SW 1271 (cell line): ENCODE measurements around the gene DUSP2.

Source experiments
- DNase-seq, 2 experiments: peaks; one replicate each; lab custom pipeline; 2025; lab: John Stamatoyannopoulos, UW

Gene DUSP2

GRCh38 chr2:96114903-96115581 is 30.2 kb downstream of the DUSP2 start:
- no peak for DNase-seq

- no peak for DNase-seq
Measured at GRCh38 chr2:96114546-96114902, 30.7 kb downstream of the DUSP2 start.

- DNase-seq, result no peak
Measured at GRCh38 chr2:96113951-96114350, 31.3 kb downstream of the DUSP2 start.

DNA sequence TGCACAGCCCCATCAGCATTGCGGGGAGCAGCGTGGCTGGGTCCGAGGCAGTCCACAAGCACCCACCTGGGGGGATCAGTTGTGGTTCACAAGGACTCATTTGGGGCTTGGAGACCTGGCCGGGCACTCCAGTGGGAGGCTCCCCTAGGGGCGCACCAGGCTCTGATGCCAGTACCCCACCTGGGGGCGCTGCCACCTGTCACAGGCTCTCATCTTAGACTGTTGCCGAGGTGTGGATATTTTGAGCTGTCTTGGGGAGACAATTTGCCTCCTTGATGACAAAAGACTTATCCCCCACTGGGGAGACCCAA is 31.9 kb downstream of the DUSP2 start:
- DNase-seq, result no peak

- no peak for DNase-seq
Measured at GRCh38 chr2:96112501-96113366, 32.5 kb downstream of the DUSP2 start.

DNA sequence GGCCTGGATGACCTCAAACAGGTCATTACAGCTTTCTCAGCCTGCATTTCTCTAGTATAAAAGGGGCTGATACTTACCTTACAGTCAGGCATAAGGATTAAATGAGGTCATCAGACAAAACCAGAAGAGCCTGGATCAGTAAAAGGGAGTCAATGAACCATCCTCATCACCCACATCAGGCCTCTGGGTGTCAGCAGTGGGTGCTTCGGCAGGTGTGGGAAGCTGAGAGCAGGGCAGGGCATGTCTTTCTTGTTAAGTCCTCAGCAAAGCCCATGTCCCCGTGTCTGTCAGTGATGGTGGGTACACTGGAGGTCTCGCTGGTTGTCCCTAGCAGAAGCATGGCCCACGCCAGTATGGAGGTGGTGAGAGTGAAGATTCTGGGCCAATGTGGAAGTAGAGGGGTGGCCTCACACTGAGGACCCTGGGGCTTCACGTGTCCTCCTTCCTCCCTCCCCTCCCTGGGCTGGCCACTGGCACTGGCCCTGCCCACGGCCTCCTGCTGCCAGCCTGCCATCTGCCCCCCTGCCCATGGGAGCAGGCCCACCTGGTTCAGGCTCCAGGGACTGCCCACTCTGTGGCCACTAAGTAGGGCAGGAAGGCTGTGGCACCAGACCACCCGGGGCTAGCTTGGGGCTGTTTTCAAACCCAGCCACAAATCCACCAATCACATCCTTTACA is 33.3 kb downstream of the DUSP2 start:
- no peak for DNase-seq

GRCh38 chr2:96111257-96111640 is 34.0 kb downstream of the DUSP2 start:
- DNase-seq, result no peak

- DNase-seq, result no peak
Measured at GRCh38 chr2:96110621-96111256, 34.5 kb downstream of the DUSP2 start.

- DNase-seq, result no peak
Measured at GRCh38 chr2:96109931-96110511, 35.2 kb downstream of the DUSP2 start.

DNA sequence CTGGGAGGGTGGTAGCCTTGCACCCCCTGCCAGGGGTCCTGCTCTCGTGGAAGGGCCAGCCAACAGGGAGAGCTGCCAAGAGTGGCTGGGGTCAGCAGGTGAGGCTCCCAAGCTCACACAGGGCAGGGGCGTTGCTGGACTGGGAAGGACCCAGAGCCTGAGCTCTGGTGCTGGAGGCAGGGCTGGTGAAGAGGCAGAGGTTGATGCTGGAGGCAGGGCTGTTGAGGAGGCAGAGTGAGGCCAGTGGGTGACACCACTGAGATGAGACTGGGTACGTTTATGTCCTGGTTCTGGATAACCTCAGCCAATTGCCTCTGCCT is 35.9 kb downstream of the DUSP2 start:
- no peak for DNase-seq

- no peak for DNase-seq
Measured at GRCh38 chr2:96108541-96109360, 36.5 kb downstream of the DUSP2 start.

- no peak for DNase-seq
Measured at GRCh38 chr2:96108151-96108540, 37.1 kb downstream of the DUSP2 start.

- DNase-seq, result no peak
Measured at GRCh38 chr2:96107708-96108065, 37.6 kb downstream of the DUSP2 start.

DNA sequence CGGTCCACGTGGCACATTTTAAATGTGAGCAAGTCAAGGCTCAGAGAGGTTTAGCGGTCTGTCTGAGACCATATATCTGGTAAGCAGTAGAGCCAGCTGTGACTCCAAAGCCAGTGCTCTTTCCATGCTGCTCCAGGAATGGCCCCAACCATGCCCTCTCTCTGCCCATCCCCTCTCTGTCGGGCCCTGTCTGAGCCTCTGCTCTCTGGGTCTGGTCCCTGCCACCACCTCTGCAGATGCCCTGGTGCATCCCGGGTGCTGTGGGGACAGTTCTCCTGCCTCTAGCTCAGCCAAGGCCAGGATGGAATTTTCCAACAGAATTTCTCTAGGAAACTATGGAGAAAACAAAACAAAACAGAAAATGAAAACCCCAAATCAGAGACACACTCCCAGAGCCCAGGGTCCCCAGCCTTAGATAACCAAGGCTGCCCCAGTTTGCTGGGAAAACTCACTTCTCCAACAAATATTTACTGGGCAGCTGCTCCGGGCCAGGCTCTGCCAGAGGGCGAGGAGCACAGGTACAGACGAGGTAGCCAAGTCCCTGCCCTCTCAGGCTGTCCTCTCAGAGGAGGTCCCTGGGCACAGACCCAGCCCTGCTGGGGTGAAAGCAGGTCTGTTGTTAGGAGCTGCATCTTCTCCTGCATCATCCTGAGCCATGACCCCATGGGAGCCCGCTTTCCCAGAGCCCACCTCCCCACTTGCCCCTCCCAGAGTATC is 38.1 kb downstream of the DUSP2 start:
- no peak for DNase-seq

DNA sequence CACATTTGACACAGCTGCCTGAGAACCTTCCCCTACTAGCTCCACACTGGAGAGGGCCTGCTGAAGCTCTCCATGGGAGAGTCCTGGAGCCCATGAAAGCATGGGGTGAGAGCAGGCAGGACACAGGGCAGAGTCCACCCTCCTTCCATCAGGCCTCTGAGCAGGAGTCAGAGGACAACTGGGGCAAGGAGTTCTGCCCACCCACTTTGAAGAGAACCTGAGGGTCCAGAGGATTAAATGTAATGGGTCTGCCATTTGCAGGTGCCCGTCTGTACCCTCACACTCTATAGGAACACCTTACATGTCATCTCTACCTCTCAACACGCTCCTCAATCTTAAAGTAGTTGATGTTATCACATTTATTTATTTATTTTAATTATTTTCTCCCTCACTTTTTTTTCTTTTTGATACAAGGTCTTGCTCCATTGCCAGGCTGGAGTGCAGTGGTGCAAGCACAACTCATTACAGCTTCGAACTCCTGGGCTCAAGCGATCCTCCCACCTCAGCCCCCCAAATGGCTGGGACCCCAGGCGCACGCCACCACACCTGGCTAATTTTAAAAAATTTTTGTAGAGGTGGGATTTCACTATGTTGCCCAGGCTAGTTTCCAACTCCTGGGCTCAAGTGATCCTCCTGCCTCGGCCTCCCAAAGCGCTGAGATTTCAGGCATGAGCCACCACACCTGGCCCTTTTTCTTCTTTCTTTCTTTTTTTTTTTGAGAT is 39.1 kb downstream of the DUSP2 start:
- DNase-seq, result no peak

- no peak for DNase-seq
Measured at GRCh38 chr2:96105152-96105915, 39.9 kb downstream of the DUSP2 start.

DNA sequence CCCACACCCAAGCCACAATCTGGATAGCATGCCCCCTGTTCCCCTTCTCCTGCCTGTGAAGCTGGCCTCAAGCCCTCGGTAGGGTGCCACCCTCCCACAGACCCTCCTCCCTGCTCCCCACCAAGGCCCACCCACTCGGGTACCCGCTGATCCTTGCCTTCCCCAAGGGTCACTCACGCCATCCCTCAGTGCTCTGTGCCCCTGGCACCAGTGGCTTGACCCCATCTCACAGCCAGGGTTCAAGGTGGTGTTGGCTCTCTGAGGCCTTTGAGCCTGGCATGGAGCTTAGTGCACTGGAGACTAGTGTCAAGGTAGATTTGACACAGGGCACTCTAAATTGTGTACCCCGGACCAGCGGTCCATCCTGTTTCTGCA is 40.8 kb downstream of the DUSP2 start:
- DNase-seq, result no peak

GRCh38 chr2:96103761-96104486 is 41.3 kb downstream of the DUSP2 start:
- DNase-seq, result no peak

GRCh38 chr2:96103187-96103601 is 42.0 kb downstream of the DUSP2 start:
- DNase-seq, result no peak
